GM21528 (cell line): Measurements from ENCODE around the gene CKB.
"Not testable (repeated sequence)": the region's sequence is repeated elsewhere in the genome, so short reads cannot be mapped to it uniquely, and the experiment has no call there.

Source experiments
- ATAC-seq: cut with Tn5 transposase; IDR thresholded peaks from one replicate; pipeline ENCODE4 v1.9.1; 2021; ENCODE audit warnings: mild to moderate bottlenecking, moderate library complexity; ENCODE audit not compliant: unreplicated experiment, low FRiP score

CKB gene

GRCh38 chr14:103517174-103517566 lies 5.5 kb downstream of the CKB start:
- no peak for ATAC-seq

- no peak for ATAC-seq
These were observed 6.0 kb downstream of the CKB start for GRCh38 chr14:103516426-103517173.

- ATAC-seq: no peak
These were observed 7.8 kb downstream of the CKB start for GRCh38 chr14:103514596-103515421.

GRCh38 chr14:103512701-103513611 lies 9.7 kb downstream of the CKB start:
- ATAC-seq: no peak

GRCh38 chr14:103512180-103512579 lies 10.4 kb downstream of the CKB start:
- not testable (repeated sequence) for ATAC-seq

GRCh38 chr14:103510724-103511693 lies 11.6 kb downstream of the CKB start:
- ATAC-seq: no peak

GRCh38 chr14:103509864-103510723 lies 12.5 kb downstream of the CKB start:
- ATAC-seq: no peak

- ATAC-seq: no peak
These were observed 13.9 kb downstream of the CKB start for GRCh38 chr14:103508521-103509329.

- ATAC-seq: no peak
These were observed 14.9 kb downstream of the CKB start for GRCh38 chr14:103507751-103508150.

GRCh38 chr14:103504991-103505565 lies 17.6 kb downstream of the CKB start:
- ATAC-seq: no peak

- no peak for ATAC-seq
These were observed 19.3 kb downstream of the CKB start for GRCh38 chr14:103503296-103503695.

- no peak for ATAC-seq
These were observed 19.8 kb downstream of the CKB start for GRCh38 chr14:103502877-103503276.

- no peak for ATAC-seq
These were observed 20.5 kb downstream of the CKB start for GRCh38 chr14:103501921-103502669.

- no peak for ATAC-seq
These were observed 21.4 kb downstream of the CKB start for GRCh38 chr14:103501041-103501870.

GRCh38 chr14:103500148-103500990 lies 22.3 kb downstream of the CKB start:
- ATAC-seq: no peak
